ENCODE results near the gene RXRA. TPM values are rescaled to one million over a fixed set of nuclear protein-coding genes. Genes with fewer than 3 reads are reported as not detected.
A peak's percentile ranks its signal among the peaks of the same experiment; 100 is the strongest.

The RXRA gene
- polyA plus RNA-seq (2013, experiment 1 of 2; ENCODE audit: insufficient read length) = 54.9 TPM
- 60.0 TPM for polyA plus RNA-seq (2013, experiment 2 of 2; ENCODE audit: insufficient read length)

GRCh38 chr9:134325813-134326723 lies at the start of gene RXRA:
RXRA (plus strand) TSS chr9:134326455; CDS start chr9:134326632, 177 bp downstream.
- DNase-seq = peak; percentile 94

DNA sequence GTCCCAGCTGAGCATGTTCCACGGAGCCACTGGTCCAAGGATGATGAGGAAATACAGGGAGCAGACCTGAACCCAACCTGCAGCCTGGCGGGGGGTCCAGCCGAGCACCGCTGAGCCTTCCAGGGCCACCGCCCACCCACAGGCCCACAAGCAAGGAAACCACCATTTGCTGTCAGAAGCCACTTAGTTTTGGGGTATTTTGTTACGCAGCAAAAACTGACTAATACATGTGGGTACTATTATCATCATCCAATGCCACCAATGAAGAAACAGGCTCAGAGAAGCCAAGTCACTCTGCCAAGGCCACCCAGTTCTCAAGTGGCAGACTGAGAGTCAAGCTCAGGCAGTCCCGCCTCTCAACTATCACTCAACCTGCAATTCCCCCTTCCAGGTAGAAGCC lies 48.0 kb upstream of the RXRA start:
- DNase-seq = no peak

- no peak for DNase-seq
Measured at GRCh38 chr9:134278974-134279640, 47.1 kb upstream of the RXRA start.

DNA sequence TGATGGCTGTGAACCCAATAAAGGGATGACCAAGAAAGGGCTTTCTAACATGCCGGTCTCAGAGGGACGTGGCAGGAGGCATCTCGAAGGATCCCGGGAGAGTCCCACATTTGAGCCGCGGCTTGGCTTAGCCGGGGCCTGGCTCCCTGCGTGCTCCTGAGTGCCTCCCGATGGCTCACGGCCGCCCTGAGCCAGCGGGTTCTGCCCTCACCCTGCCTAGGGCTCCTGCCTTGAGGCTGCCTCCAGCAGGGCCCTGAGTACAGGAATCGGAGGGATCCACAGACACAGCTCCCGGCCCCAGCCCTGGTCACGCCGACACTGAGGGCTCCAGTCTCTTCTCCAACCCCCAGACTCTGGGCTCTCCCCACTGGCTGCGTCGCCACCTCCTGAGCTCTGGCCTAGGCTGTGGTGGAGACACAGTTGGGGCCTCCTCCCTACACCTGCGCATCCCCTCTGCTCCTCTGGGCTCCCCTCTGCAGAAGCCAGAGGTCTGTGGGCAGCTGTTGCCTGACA lies 44.1 kb upstream of the RXRA start:
- no peak for DNase-seq

DNA sequence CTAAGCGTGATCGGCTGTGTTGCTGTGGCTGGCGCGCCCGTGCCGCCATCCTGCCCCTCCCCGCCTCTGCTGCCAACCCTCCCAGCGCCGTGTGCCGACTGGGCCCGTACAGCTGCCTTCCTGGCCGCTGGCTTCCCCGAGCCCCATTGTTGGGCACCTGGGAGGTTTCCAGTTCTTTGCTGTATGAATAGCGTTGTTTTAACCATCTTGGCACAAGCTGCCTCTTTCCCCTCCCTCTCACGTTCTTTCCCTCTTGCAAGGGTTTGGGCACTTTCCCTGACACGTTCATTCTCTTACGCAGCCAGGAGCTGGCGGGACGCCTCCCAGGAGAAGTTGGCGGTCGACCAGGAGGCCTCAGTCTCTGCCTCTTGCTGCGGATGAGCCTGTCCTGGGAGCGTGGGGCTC lies 43.1 kb upstream of the RXRA start:
- DNase-seq = peak; percentile 74

GRCh38 chr9:134283692-134284265 lies 42.5 kb upstream of the RXRA start:
- no peak for DNase-seq

- DNase-seq = no peak
Measured at GRCh38 chr9:134284273-134284672, 42.0 kb upstream of the RXRA start.

- DNase-seq = no peak
Measured at GRCh38 chr9:134284741-134285140, 41.5 kb upstream of the RXRA start.

DNA sequence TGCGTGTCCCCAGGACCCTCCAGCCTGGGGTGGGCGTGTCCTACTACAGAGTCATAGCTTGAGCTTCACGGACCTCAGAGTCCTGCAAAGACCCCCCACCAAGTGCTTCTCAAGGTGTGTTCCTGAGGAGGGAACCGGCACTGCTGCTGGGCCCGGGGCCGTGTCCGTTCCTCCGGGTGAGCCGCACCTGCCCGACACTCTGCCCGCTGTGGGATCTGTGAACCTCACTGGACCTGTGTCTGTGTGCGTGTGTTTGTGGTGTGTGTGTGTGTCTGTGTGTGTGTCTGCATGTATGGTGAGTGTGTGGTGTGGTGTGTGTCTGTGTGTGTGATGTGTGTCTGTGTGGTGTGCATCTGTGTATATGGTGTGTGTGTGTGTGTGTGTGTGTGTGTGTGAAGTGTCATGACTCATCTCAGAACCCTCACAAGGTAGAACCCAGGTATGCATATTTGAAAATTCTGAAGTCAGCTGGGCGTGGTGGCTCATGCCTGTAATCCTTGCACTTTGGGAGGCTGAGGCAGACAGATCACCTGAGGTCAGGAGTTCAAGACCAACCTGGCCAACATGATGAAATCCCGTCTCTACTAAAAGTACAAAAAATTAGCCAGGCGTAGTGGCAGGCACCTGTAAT lies 40.9 kb upstream of the RXRA start:
- DNase-seq = no peak

- no peak for DNase-seq
Measured at GRCh38 chr9:134286471-134287245, 39.6 kb upstream of the RXRA start.

DNA sequence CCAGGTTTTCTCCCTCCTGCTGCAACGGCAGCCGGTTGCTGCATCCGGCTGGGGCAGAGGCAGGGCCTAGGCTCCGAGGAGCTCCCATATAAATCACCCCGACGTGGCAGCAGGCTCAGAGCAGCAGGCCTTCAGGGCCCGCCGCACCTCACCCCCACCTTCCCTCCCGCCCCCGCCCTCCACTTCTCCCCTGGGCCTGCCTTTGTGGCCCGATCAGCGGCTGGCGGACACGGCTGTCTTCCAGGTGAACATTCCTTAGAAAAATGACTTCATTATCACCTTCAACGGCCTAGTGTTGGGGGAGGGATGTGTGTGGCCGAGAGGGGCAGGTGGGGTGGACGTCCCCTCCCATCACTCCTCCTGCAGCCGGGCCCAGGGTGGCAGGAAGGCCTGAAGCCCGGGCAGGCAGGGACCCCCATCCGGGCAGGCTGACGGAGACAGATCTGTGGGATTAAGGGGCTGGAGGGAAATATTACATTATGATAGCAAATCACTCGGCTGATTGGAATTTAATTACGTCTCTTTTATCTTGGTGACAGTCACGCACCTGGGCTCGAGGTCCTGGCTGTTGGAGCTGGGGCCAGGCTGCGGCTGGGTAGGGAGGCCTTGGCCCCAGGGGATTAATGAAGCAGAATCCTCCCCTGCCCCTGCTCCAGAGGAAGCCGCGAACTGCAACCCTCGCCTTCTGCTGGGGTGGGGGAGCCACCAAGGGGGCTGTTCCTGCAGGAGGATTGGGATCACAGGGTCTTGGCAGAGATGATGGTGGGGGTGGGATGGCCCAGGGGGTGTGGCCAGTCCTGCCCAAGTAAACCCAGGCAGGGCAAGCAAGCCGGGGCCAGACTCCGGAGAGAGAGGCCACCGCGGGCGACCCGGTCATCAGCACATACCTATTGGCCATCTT lies 38.4 kb upstream of the RXRA start:
- no peak for DNase-seq

GRCh38 chr9:134288746-134289145 lies 37.5 kb upstream of the RXRA start:
- no peak for DNase-seq

DNA sequence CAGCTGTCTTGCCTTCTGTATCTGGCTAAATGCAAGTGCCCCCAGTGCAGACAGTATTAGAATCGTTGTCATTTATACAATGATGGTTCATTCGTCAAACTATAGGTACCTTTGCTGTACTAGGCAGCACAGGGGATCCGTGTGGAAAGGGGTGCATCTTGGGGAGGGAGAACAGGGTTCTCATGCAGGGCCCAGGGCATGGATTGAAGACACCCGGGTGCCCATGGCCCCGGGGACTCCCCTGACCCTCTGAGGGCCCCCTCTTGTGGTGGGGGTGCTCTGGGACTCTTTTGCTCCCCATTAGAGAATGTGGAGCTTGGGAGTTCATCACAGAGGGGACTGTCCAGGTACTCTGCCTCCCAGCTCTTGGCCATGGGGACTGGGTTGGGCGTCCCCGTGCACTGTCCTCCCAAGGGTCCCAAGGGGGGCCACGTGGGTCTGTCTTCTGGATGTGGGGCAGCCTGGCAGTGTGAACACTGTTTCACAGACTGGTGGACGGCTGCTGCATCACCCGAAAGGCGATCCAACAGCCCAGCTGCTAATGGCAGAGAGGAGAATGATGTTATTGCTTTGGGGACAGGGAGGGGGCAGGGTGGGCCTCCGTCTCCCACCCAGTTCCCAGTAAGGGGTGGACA lies 36.9 kb upstream of the RXRA start:
- DNase-seq = no peak

- DNase-seq = no peak
Measured at GRCh38 chr9:134290603-134291451, 35.4 kb upstream of the RXRA start.

DNA sequence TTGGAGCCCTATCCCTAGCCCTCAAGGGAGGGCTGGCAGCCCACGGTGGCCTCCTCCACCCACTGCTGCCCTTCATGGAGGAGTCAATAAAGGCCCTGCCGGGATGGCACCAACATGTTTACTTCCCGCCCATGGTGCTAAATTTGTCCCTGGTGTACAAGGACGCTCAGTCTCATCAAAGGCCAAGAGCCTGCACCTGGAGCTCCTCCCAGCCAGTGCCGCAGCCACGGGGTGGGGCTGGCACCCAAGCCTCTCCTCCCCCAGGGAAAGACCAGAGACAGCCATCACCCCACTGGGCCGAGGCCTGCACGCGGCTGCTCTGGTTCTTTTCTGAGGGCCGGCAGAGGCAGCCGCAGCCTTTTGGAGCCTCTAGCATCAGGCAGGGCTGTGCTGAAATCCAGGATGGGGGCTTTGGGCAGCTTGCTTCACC lies 34.8 kb upstream of the RXRA start:
- DNase-seq = no peak

DNA sequence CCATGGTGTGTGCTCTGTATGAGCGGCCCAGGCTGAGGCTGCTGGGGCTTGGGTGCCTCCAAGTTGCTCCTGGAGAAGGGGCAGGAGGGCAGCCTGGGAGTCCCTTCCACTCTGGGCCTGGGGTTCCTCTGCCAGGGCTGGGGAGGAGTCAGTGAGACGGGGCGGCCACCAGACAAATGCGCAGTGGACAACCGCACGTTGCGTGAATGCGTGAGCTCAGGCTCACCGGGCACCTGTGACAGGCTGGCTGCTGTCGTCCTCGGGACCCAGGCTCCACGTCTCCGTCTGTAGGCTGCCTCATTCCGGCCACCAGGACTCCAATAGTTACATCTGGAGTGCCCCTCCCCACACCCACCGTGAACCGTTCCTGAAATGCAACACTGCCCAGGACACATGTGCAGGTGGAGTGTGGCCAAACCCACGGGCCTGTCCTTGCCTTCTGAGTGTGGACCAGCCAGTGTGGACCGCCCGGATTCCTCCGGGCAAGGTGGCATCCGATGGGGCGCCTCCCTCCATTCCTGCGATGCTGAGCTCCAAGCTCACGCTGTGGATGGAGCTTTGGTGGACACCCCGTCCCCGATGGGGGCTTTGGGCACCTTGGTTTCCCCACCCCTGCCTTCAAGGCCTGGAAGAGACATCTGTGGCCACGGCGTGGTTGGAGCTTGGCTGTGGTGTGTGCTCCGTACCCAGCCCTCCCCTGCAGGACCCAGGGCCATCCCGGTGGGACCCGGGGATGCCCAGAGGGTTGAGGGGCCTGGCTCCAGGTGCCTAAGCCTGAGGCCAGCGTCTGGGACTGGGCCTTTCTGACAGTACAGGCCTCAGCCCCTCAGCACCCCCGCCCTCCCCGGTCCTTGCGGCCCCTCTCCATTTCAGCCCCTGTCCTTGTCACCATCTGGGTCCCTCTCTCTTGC lies 34.0 kb upstream of the RXRA start:
- DNase-seq = no peak

DNA sequence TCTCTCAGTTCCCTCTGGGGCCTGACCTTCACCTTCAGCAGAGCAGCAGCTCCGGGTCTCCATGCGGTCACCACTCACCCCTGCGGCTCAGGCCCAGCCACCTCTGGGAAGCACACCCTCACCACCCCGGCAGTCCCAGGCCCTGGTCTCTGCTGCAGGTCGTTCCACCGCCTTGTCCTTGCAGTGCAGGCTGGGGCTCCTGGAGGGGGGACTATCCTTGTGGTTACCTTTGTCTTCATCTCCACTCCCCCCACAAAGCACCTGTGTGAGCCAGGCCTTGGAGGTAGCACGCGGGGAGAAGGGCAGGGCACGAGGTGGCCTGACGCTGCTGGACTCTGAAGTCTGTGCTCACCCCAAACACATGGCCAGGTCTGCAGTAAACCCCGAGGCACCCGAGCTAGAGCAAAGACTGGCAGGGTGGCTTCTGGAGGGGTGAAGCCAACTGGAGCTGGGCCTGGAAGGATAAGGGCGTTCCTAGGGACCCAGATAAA lies 33.2 kb upstream of the RXRA start:
- no peak for DNase-seq

DNA sequence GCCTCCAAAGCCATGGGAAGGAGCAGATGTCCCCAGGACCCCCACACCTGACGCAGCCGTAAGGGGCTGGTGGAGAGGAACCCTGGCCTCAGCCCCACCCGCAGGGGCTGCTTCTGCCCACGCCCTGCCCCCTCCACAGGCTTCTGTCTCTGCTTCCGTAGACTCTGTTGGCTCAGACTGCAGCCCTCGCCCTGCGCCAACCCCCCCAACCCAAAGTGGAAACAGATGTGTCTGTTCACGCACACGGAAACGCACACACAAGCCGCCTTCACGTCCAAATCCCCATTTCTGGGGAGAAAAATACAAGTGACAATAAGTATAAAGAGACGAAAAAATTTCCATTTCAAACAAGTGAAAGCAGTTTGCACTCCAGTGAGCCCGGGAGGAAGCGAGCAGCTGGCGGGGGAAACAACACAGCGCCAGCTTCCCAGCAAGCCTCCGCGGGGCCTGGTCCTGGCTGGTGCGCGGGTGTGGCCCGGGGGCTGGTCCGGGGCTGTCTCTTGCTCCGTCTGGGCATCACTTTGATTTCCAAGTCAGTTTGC lies 32.6 kb upstream of the RXRA start:
- DNase-seq = peak; percentile 57
